ENCODE data around the gene DUSP12. TPM values are rescaled to one million over a fixed set of nuclear protein-coding genes. Genes with fewer than 3 reads are reported as not detected.

The DUSP12 gene
- total and polyA plus RNA-seq, 9 of the 15 experiments (the other 6 are each of a cell fraction or from before 2014, with no cell fraction given) = 10.4 to 81.4 (median 43.6) TPM

DNA sequence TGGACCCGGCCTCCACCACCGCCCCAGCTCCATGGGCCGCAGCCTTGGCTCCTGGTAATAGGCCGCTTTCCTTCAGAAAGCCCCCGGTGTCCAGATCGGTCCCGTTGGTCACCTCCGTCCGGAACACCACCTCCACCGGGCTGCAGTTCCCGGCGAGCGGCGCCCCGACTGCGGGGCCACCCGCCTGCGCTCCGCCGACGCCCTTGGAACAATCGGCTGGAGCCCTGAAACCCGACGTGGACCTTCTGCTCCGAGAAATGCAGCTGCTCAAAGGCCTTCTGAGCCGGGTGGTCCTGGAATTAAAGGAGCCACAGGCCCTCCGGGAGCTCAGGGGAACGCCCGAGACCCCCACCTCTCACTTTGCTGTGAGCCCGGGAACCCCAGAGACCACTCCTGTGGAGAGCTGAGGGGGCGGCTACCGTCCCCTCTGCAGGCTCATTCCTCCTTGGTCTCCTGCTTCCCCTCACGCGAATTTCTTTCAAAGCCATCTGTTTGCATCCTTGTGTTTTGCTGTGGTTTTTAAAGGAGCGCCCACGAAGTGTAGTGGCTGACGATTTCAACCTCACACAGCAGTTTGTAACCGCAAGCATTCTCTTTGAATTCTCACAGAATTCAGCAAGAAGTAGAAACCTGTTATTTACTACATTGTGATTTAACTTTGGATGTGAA lies 22.2 kb upstream of the DUSP12 start (continued):
- TF ChIP-seq RBM34 (IDR thresholded peaks at IDR 0.05; ENCODE audit: borderline replicate concordance, insufficient read depth, low read length) (no peak), HNRNPK (IDR thresholded peaks at IDR 0.05; ENCODE audit: low read depth, low read length, poor library complexity, severe bottlenecking) (no peak), EGR1 (conservative IDR thresholded peaks at IDR 0.05) (no peak; the same call in 1 of the 2 replicates), RB1 (IDR thresholded peaks at IDR 0.05; ENCODE audit: low read depth) (0 out of 2 replicates have a peak, but pooled peaks have one; percentile 6), CBX8 (IDR thresholded peaks at IDR 0.05; ENCODE audit: borderline replicate concordance, extremely low read depth, low read depth, low read length, poor library complexity, severe bottlenecking) (no peak), ZNF23 (CRISPR knock-in tag; IDR thresholded peaks at IDR 0.05) (no peak), ZNF445 (CRISPR knock-in tag; IDR thresholded peaks at IDR 0.05; ENCODE audit: low read depth) (no peak), POLR2AphosphoS2 (IDR thresholded peaks at IDR 0.05; ENCODE audit: low read length) (no peak), SIN3A (IDR thresholded peaks at IDR 0.05; ENCODE audit: borderline replicate concordance in 2 of 2, control insufficient read depth in 1 of 2, low read depth in 2 of 2, low read length in 2 of 2) (no peak), MCM5 (IDR thresholded peaks at IDR 0.05; ENCODE audit: low read depth) (no peak), ETV6 (IDR thresholded peaks at IDR 0.05; ENCODE audit: borderline replicate concordance in 1 of 2, low read depth in 2 of 2, low read length in 1 of 2) (no peak), ETV6 (CRISPR knock-in tag; IDR thresholded peaks at IDR 0.05; ENCODE audit: borderline replicate concordance) (no peak), YY1 (IDR thresholded peaks at IDR 0.05; ENCODE audit: borderline replicate concordance in 1 of 3, control insufficient read depth in 1 of 3, extremely low read depth in 1 of 3, insufficient read depth in 3 of 3, insufficient read length in 1 of 3, insufficient replicate concordance in 2 of 3, low read depth in 1 of 3, low read length in 2 of 3) (no peak), STAG1 (CRISPR knock-in tag; IDR thresholded peaks at IDR 0.05; ENCODE audit: borderline replicate concordance) (no peak)
- TF ChIP-seq, protein P1, sequence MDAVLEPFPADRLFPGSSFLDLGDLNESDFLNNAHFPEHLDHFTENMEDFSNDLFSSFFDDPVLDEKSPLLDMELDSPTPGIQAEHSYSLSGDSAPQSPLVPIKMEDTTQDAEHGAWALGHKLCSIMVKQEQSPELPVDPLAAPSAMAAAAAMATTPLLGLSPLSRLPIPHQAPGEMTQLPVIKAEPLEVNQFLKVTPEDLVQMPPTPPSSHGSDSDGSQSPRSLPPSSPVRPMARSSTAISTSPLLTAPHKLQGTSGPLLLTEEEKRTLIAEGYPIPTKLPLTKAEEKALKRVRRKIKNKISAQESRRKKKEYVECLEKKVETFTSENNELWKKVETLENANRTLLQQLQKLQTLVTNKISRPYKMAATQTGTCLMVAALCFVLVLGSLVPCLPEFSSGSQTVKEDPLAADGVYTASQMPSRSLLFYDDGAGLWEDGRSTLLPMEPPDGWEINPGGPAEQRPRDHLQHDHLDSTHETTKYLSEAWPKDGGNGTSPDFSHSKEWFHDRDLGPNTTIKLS (IDR thresholded peaks at IDR 0.05; ENCODE audit: borderline replicate concordance, low read depth) = peak; percentile 26; the same call in 1 of the 2 replicates
- TF ChIP-seq, protein P2, sequence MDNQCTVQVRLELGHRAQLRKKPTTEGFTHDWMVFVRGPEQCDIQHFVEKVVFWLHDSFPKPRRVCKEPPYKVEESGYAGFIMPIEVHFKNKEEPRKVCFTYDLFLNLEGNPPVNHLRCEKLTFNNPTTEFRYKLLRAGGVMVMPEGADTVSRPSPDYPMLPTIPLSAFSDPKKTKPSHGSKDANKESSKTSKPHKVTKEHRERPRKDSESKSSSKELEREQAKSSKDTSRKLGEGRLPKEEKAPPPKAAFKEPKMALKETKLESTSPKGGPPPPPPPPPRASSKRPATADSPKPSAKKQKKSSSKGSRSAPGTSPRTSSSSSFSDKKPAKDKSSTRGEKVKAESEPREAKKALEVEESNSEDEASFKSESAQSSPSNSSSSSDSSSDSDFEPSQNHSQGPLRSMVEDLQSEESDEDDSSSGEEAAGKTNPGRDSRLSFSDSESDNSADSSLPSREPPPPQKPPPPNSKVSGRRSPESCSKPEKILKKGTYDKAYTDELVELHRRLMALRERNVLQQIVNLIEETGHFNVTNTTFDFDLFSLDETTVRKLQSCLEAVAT (IDR thresholded peaks at IDR 0.05) = peak; percentile 16 to 57; a peak in 3 of 4 replicates
- TF ChIP-seq, protein P3, sequence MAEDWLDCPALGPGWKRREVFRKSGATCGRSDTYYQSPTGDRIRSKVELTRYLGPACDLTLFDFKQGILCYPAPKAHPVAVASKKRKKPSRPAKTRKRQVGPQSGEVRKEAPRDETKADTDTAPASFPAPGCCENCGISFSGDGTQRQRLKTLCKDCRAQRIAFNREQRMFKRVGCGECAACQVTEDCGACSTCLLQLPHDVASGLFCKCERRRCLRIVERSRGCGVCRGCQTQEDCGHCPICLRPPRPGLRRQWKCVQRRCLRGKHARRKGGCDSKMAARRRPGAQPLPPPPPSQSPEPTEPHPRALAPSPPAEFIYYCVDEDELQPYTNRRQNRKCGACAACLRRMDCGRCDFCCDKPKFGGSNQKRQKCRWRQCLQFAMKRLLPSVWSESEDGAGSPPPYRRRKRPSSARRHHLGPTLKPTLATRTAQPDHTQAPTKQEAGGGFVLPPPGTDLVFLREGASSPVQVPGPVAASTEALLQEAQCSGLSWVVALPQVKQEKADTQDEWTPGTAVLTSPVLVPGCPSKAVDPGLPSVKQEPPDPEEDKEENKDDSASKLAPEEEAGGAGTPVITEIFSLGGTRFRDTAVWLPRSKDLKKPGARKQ (CRISPR knock-in tag; IDR thresholded peaks at IDR 0.05) = no peak
- TF ChIP-seq, protein P4, sequence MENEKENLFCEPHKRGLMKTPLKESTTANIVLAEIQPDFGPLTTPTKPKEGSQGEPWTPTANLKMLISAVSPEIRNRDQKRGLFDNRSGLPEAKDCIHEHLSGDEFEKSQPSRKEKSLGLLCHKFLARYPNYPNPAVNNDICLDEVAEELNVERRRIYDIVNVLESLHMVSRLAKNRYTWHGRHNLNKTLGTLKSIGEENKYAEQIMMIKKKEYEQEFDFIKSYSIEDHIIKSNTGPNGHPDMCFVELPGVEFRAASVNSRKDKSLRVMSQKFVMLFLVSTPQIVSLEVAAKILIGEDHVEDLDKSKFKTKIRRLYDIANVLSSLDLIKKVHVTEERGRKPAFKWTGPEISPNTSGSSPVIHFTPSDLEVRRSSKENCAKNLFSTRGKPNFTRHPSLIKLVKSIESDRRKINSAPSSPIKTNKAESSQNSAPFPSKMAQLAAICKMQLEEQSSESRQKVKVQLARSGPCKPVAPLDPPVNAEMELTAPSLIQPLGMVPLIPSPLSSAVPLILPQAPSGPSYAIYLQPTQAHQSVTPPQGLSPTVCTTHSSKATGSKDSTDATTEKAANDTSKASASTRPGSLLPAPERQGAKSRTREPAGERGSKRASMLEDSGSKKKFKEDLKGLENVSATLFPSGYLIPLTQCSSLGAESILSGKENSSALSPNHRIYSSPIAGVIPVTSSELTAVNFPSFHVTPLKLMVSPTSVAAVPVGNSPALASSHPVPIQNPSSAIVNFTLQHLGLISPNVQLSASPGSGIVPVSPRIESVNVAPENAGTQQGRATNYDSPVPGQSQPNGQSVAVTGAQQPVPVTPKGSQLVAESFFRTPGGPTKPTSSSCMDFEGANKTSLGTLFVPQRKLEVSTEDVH (IDR thresholded peaks at IDR 0.05; ENCODE audit: low read depth, partially characterized antibody) = no peak
